Suprapubic skin (tissue), 4 donors: ENCODE results near the gene WDR91. TPM values are rescaled to one million over a fixed set of nuclear protein-coding genes. Genes with fewer than 3 reads are reported as not detected.

Experiments used
- DNase-seq, 2 donors: peaks; one replicate each; pipeline ENCODE4 v3.0.0-alpha.2; 2019; ENCODE audit warnings: low spot score in 2 of 2
- H3K27ac ChIP-seq: fragments of 200-600 bp; sonication (generic); one replicate; pipeline ENCODE4 v1.5.1; 2019
- H3K27me3 ChIP-seq: fragments of 200-600 bp; sonication (generic); one replicate; pipeline ENCODE4 v1.5.1; 2019
- H3K36me3 ChIP-seq: fragments of 200-600 bp; sonication (generic); one replicate; pipeline ENCODE4 v1.5.1; 2019
- H3K4me1 ChIP-seq: fragments of 200-600 bp; sonication (generic); one replicate; pipeline ENCODE4 v1.5.1; 2019
- H3K4me3 ChIP-seq: fragments of 200-600 bp; sonication (generic); one replicate; pipeline ENCODE4 v1.5.1; 2019; ENCODE audit warnings: mild to moderate bottlenecking
- H3K9me3 ChIP-seq: fragments of 200-600 bp; sonication (generic); one replicate; pipeline ENCODE4 v1.5.1; 2019
- EP300 ChIP-seq: sonication (generic); formaldehyde crosslinking; IDR thresholded peaks from one replicate; pipeline ENCODE4 v1.6.1; 2017; ENCODE audit warnings: antibody characterized with exemption
- POLR2A ChIP-seq, 2 donors: fragments of 450-650 bp; IDR thresholded peaks; one replicate each; pipeline ENCODE4 v1.6.1; 2017; ENCODE audit warnings: antibody characterized with exemption in 2 of 2, mild to moderate bottlenecking in 2 of 2, moderate library complexity in 2 of 2
- POLR2AphosphoS5 ChIP-seq, 3 donors: sonication (generic); formaldehyde crosslinking; IDR thresholded peaks; one replicate each; pipeline ENCODE4 v1.6.1; 2017; ENCODE audit warnings: antibody characterized with exemption in 3 of 3
- WGBS: methylation state at CpG from one replicate; pipeline ENCODE4 v1.1.5; 2018; 5-methylcytosine and 5-hydroxymethylcytosine counted together
- total RNA-seq, 4 donors: library from RNA; depleted of rRNA; stranded (reverse); fragments of >200 nt; gene quantifications; one replicate each; pipeline ENCODE4 v1.1.0, GENCODE V29; 2016
- TF ChIP-seq, protein P1 (sequence below), 2 donors: fragments of 200-600 bp in 1 of 2; fragments of 450-650 bp in 1 of 2; sonication (generic) in 1 of 2; IDR thresholded peaks; one replicate each; pipeline ENCODE4 v1.5.1; 2016 to 2019; ENCODE audit warnings: antibody characterized with exemption in 2 of 2, mild to moderate bottlenecking in 1 of 2, moderate library complexity in 1 of 2

The WDR91 gene
- total RNA-seq, 4 donors from 2014 or later, result 18.1 to 38.9 (median 29.4) TPM

DNA sequence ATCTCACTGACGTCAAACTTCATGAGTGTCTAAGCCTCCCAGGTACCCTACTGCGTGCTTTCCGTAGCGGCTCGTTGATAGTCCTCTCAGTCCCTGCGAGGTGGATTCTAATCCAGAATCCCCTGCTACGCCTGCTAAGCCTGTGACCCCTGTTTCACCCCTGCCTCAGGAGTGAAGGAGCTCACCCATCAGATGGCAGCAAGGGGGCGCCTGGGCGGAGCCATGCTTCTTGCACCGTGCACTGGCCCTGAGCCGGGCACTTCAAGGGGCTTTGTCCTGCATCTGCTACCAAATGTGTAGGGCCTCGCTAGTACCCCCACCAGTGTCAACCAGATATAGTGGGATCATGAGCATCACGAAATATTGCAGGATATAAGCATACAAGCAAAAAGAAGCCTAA, 21.4 kb upstream of the WDR91 start:
- Histone ChIP-seq H3K27ac (no peak overlapping the region), H3K27me3 (no peaks in the 10 kb centered on the region), H3K9me3 (no peaks in the 10 kb centered on the region), H3K36me3 (no peaks in the 10 kb centered on the region), H3K4me3 (no peak overlapping the region), H3K4me1 (no peaks in the 10 kb centered on the region)
- DNase-seq, result no peak
- TF ChIP-seq POLR2A (IDR thresholded peaks at IDR 0.05) (no peak), POLR2AphosphoS5 (IDR thresholded peaks at IDR 0.05) (no peak), EP300 (no peak)
- TF ChIP-seq, protein P1, sequence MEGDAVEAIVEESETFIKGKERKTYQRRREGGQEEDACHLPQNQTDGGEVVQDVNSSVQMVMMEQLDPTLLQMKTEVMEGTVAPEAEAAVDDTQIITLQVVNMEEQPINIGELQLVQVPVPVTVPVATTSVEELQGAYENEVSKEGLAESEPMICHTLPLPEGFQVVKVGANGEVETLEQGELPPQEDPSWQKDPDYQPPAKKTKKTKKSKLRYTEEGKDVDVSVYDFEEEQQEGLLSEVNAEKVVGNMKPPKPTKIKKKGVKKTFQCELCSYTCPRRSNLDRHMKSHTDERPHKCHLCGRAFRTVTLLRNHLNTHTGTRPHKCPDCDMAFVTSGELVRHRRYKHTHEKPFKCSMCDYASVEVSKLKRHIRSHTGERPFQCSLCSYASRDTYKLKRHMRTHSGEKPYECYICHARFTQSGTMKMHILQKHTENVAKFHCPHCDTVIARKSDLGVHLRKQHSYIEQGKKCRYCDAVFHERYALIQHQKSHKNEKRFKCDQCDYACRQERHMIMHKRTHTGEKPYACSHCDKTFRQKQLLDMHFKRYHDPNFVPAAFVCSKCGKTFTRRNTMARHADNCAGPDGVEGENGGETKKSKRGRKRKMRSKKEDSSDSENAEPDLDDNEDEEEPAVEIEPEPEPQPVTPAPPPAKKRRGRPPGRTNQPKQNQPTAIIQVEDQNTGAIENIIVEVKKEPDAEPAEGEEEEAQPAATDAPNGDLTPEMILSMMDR (IDR thresholded peaks at IDR 0.05), result no peak
- WGBS, result 91% methylated on average over 13 of the region's 13 CpGs

DNA sequence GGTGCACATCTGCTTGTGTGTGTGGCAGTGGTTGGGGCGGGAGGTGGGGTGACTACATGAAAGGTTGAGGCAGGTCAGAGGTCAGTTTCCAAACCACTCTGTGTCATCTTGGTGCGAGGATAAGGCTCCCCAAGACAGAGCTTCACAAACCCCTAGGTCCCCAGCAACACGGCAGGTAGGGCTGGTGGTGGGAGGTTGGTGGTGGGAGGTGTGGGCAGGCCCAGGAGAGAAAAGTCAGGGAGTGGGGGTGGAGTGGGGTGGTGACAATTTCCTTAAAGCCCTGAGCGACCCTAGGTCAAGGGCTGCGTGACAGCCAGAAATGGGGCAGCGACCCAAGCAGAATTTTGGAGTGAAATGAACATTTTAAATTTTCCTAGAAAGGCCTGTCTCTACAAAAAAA, 20.8 kb upstream of the WDR91 start:
- TF ChIP-seq POLR2AphosphoS5 (IDR thresholded peaks at IDR 0.05) (no peak), POLR2A (IDR thresholded peaks at IDR 0.05) (no peak), EP300 (no peak)
- TF ChIP-seq, protein P1 (IDR thresholded peaks at IDR 0.05), result no peak
- DNase-seq, result no peak
- 92% methylated on average over 6 of the region's 6 CpGs for WGBS
- H3K4me3 ChIP-seq, result no peak overlapping the region
- no peaks in the 10 kb centered on the region for H3K27me3 ChIP-seq
- H3K27ac ChIP-seq, result no peak overlapping the region
- no peaks in the 10 kb centered on the region for H3K9me3 ChIP-seq
- H3K36me3 ChIP-seq, result no peaks in the 10 kb centered on the region
- no peaks in the 10 kb centered on the region for H3K4me1 ChIP-seq

DNA sequence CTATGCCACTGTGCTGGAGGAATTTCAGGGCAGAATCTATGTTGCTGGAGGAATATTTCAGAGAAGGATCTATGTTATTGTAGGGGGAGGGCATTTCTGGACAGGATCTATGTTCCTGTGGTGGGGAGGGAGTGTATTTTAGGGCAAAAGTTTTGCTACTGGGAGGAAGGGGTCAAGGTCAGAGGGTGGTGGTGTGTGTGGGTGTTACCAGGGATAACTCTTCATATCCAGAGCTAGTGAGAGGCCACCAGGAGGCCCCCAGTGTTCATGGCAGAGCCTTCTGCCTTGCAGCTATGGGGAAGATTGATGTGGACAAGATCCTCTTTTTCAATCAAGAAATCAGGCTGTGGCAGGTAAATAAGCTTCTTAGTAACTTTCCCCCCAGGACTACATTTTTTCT, 20.4 kb upstream of the WDR91 start:
- no peak for DNase-seq
- TF ChIP-seq POLR2A (IDR thresholded peaks at IDR 0.05), result no peak
- TF ChIP-seq, protein P1 (IDR thresholded peaks at IDR 0.05), result no peak
- TF ChIP-seq EP300, result no peak
- no peak for TF ChIP-seq POLR2AphosphoS5 (IDR thresholded peaks at IDR 0.05)

DNA sequence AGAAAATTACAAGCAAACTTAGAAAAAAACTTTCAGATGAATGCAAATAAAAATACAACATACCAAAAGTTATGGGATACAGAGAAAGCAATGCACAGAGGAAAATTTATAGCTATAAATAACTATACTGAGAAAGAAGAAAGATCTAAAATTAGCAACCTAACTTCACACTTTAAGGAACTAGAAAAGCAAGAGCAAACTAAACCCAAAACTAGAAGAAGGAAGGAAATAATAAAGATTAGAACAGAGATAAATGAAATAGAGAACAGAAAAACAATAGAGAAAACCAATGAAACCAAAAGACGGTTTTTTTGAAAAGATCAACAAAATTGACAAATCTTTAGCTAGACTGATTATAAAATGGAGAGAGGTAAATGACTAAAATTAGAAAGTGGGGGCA, 12.7 kb upstream of the WDR91 start:
- Histone ChIP-seq H3K36me3 (no peaks in the 10 kb centered on the region), H3K4me3 (no peak overlapping the region), H3K27ac (no peak overlapping the region), H3K27me3 (no peaks in the 10 kb centered on the region), H3K4me1 (no peaks in the 10 kb centered on the region), H3K9me3 (no peaks in the 10 kb centered on the region)
- TF ChIP-seq EP300 (no peak), POLR2A (IDR thresholded peaks at IDR 0.05) (no peak)
- TF ChIP-seq, protein P1 (IDR thresholded peaks at IDR 0.05), result no peak
- DNase-seq, result no peak
- 67% methylated on average over 1 of the region's 1 CpG for WGBS

More for the DNA sequence above, 20.4 kb upstream of the WDR91 start:
- Histone ChIP-seq H3K27ac (no peak overlapping the region), H3K27me3 (no peaks in the 10 kb centered on the region), H3K36me3 (no peaks in the 10 kb centered on the region), H3K9me3 (no peaks in the 10 kb centered on the region), H3K4me1 (no peaks in the 10 kb centered on the region), H3K4me3 (no peak overlapping the region)

DNA sequence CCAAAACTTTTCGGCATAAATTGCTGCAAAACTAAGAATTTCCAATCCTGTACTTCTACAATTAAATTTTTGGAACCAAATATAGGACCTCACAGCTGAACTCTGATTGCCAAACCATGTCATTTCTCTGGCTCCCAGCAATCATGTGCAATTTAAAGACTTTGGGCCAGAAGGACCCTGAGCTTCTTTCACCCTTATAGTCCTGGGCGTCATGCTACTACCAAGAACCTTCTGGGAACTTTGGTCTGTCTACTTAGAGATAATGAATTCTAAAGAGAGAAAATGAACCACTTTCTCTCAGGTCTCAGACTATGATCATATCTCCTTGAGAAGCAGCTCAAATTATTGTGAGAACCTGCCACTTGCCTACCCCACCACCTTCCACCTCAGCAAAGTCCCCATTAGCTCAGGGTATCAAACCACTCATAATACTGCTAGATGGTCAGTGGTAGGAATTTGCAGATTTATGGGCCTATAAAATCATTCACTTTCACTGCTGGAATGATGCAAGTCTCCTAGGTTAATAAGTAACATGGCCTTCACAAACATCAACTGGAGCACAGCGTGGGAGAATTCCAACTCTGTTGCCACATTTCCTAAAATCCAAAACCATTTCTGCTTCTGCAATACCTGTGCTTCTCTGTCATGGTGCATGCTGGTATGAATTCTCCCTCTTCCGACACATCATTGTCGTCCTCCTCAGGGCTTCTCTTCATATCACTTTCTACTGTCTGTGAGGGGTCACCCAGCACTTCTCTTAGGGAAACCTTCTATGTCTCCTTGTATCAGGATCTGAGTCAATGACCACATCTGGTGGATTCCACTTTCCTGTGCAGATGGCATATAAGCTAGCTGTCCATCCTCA, 6.6 kb upstream of the WDR91 start:
- Histone ChIP-seq H3K27ac (no peak overlapping the region), H3K9me3 (no peaks in the 10 kb centered on the region), H3K4me1 (no peaks in the 10 kb centered on the region), H3K36me3 (no peaks in the 10 kb centered on the region), H3K27me3 (no peaks in the 10 kb centered on the region), H3K4me3 (no peak overlapping the region)
- TF ChIP-seq POLR2A (IDR thresholded peaks at IDR 0.05) (no peak), EP300 (no peak), POLR2AphosphoS5 (IDR thresholded peaks at IDR 0.05) (no peak)
- TF ChIP-seq, protein P1 (IDR thresholded peaks at IDR 0.05), result no peak
- no peak for DNase-seq
- over 99% methylated on average over 5 of the region's 5 CpGs for WGBS
